Transverse colon (tissue), 4 donors: Measurements from ENCODE around the gene NTMT1. TPM values are rescaled to one million over a fixed set of nuclear protein-coding genes. Genes with fewer than 3 reads are reported as not detected.

Experiments used
- DNase-seq: peaks from one replicate; pipeline ENCODE4 v3.0.0-alpha.2; 2019
- H3K27ac ChIP-seq, 4 donors: fragments of 200-600 bp; sonication (generic); 2 replicates each; pipeline ENCODE4 v1.5.1; 2016 to 2018; ENCODE audit warnings: inconsistent platforms in 4 of 4
- H3K27me3 ChIP-seq: fragments of 200-600 bp; sonication (generic); 2 replicates; pipeline ENCODE4 v1.5.1; 2017; ENCODE audit warnings: inconsistent platforms
- H3K36me3 ChIP-seq, 4 donors: fragments of 200-600 bp; sonication (generic); 2 replicates each; pipeline ENCODE4 v1.5.1; 2017 to 2019; ENCODE audit warnings: inconsistent platforms in 4 of 4
- H3K4me1 ChIP-seq, 4 donors: fragments of 200-600 bp; sonication (generic); 2 replicates each; pipeline ENCODE4 v1.5.1; 2017 to 2020; ENCODE audit warnings: inconsistent platforms in 4 of 4
- H3K4me3 ChIP-seq, 4 donors: fragments of 200-600 bp; sonication (generic); 1 replicate in 1 of 4; 2 replicates in 3 of 4; pipeline versions ENCODE4 v1.5.1 to v1.6.1; 2017 to 2019; ENCODE audit warnings: inconsistent platforms in 4 of 4
- H3K9me3 ChIP-seq, 2 donors: fragments of 200-600 bp; sonication (generic); 2 replicates each; pipeline ENCODE4 v1.5.1; 2017 to 2019; ENCODE audit warnings: inconsistent platforms in 2 of 2
- EP300 ChIP-seq: sonication (generic); formaldehyde crosslinking; IDR thresholded peaks from one replicate; pipeline ENCODE4 v1.6.1; 2017; ENCODE audit warnings: antibody characterized with exemption, low read depth
- POLR2A ChIP-seq: fragments of 450-650 bp; IDR thresholded peaks from one replicate; pipeline ENCODE4 v1.6.1; 2016; ENCODE audit warnings: antibody characterized with exemption, mild to moderate bottlenecking, moderate library complexity
- POLR2AphosphoS5 ChIP-seq, 3 donors: sonication (generic); formaldehyde crosslinking; IDR thresholded peaks; one replicate each; pipeline ENCODE4 v1.6.1; 2016; ENCODE audit warnings: antibody characterized with exemption in 3 of 3
- WGBS, 2 donors: methylation state at CpG; one replicate each; pipeline ENCODE4 v1.1.5; 2018; ENCODE audit warnings: low coverage in 1 of 2; 5-methylcytosine and 5-hydroxymethylcytosine counted together
- in situ Hi-C, 4 donors: fragments of 200-750 bp; cut with MboI; loops; one replicate each; pipeline versions ENCODE4 v1.15.0 to v1.15.1; 2017; ENCODE audit warnings: low sequenced_read_pairs in 3 of 4, low pct_ligation_motif_present in 1 of 4, low pct_unique_long_range_greater_than_20kb in 1 of 4
- intact Hi-C: fragments of 100-400 bp; cut with DNase I; formaldehyde crosslinking; loops from one replicate; pipeline ENCODE4 v1.15.1; 2023; ENCODE audit warnings: low total_unique reads
- total RNA-seq, 4 donors: library from RNA; depleted of rRNA; stranded (reverse); fragments of >200 nt; gene quantifications; one replicate each; pipeline ENCODE4 v1.1.0, GENCODE V29; 2016
- TF ChIP-seq, protein P1 (sequence below), 5 experiments: fragments of 200-600 bp in 3 of 5; fragments of 450-650 bp in 2 of 5; sonication (generic) in 3 of 5; IDR thresholded peaks; 1 replicate in 2 of 5; 2 replicates in 3 of 5; pipeline ENCODE4 v1.5.1; 2016 to 2017; ENCODE audit warnings: antibody characterized with exemption in 5 of 5, inconsistent platforms in 3 of 5, mild to moderate bottlenecking in 2 of 5, moderate library complexity in 1 of 5

Gene NTMT1
- total RNA-seq, 4 donors from 2014 or later = 11.3 to 19.1 (median 14.3) TPM

DNA sequence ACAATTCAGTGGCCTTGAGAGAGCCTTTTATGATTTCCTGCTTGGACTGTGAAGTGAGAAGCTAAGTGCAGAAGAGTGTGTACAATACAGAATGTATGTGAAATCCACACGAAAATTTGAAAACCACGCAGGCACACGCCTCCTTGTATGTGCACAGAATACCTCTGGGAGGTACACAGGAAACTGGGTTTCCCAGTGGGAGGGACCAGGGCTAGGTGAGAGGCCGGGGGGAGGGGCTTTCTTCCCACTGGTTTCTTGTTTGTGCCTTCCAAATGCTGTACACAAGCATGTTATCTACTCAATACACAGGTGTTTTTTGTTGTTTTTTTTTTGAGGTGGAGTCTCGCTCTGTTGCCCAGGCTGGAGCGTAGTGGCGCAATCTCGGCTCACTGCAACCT lies 21.2 kb upstream of the NTMT1 start:
- H3K27me3 ChIP-seq = no peaks in the 10 kb centered on the region
- no peaks in the 10 kb centered on the region for H3K9me3 ChIP-seq
- H3K4me1 ChIP-seq = peaks cover 16 to 31% (median 24%) of the 10 kb centered on the region in 4 donors
- intact Hi-C loops = loop anchor here (10.0 kb wide), 1 partner anchor 220 kb away; no protein-coding TSS in a partner anchor
- in situ Hi-C loops = loop anchor here in 1 of 4 donors (10.0 kb wide), 1 partner anchor 110 kb away; no protein-coding TSS in a partner anchor
- 44 to 70% methylated on average over 2 to 8 of the region's 8 CpGs for WGBS, 2 donors
- no peak overlapping the region for H3K4me3 ChIP-seq
- DNase-seq = no peak
- TF ChIP-seq, protein P1, sequence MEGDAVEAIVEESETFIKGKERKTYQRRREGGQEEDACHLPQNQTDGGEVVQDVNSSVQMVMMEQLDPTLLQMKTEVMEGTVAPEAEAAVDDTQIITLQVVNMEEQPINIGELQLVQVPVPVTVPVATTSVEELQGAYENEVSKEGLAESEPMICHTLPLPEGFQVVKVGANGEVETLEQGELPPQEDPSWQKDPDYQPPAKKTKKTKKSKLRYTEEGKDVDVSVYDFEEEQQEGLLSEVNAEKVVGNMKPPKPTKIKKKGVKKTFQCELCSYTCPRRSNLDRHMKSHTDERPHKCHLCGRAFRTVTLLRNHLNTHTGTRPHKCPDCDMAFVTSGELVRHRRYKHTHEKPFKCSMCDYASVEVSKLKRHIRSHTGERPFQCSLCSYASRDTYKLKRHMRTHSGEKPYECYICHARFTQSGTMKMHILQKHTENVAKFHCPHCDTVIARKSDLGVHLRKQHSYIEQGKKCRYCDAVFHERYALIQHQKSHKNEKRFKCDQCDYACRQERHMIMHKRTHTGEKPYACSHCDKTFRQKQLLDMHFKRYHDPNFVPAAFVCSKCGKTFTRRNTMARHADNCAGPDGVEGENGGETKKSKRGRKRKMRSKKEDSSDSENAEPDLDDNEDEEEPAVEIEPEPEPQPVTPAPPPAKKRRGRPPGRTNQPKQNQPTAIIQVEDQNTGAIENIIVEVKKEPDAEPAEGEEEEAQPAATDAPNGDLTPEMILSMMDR (IDR thresholded peaks at IDR 0.05) = no peak
- TF ChIP-seq POLR2AphosphoS5 (IDR thresholded peaks at IDR 0.05) = no peak
- no peak for TF ChIP-seq EP300
- no peak for TF ChIP-seq POLR2A
- no peaks in the 10 kb centered on the region for H3K36me3 ChIP-seq
- no peak overlapping the region for H3K27ac ChIP-seq

DNA sequence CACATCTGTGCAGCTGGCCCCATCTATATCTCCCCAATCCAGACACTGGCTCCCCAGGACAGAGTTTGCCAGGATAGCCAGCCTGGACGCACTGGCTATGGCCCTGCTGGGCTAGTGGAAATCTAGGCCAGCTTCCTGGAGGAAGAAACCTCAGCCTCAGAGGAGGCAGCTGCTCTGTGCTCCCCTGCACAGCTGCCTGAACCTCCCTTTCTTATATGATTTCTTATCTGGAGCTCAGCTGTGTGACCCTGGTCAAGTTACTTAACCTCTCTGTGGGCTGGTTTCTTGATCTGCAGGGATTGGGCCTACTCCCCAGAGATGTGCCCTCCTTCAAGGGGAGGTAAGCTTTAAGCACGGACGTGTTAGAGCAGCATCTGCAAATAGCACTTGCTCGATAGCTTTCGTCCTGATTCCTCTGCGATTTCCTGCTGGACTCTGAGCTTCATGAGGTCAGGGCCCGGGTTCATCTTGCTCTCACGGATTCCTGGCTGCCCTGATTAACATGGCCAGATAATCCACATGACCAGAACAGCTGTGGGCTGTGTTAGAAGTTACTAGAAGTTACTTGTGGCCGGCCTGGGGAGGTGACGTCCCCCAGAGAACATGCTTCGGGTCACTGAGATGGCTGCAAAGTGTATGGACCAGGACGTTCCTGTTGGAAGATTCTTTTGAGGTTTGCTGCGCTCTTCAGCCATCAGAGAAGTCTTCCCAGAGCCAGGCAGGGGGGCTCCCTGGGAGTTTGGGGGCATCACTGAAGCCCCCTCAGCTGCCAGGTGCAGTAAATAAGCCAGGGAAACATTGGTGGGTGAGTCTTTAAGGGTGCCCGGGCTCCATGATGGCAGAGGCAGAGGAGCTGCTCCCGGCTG lies 19.6 kb upstream of the NTMT1 start:
- intact Hi-C loops = loop anchor here (10.0 kb wide), 1 partner anchor 222 kb away; no protein-coding TSS in a partner anchor
- H3K9me3 ChIP-seq = no peaks in the 10 kb centered on the region
- no peak overlapping the region for H3K4me3 ChIP-seq
- 72% methylated on average over 15 of the region's 15 CpGs; no CpG with 5 or more reads in 1 of the 2 donors for WGBS, 2 donors
- in situ Hi-C loops = loop anchor here in 1 of 4 donors (10.0 kb wide), 1 partner anchor 112 kb away; no protein-coding TSS in a partner anchor
- H3K4me1 ChIP-seq = peaks cover 22 to 42% (median 36%) of the 10 kb centered on the region in 4 donors
- H3K27me3 ChIP-seq = no peaks in the 10 kb centered on the region
- no peak for DNase-seq
- TF ChIP-seq POLR2A (no peak), POLR2AphosphoS5 (IDR thresholded peaks at IDR 0.05) (no peak), EP300 (no peak)
- TF ChIP-seq, protein P1 (IDR thresholded peaks at IDR 0.05) = no peak
- H3K36me3 ChIP-seq = no peaks in the 10 kb centered on the region
- H3K27ac ChIP-seq = peak overlapping the region; percentile 85 to 94 (median 89)

DNA sequence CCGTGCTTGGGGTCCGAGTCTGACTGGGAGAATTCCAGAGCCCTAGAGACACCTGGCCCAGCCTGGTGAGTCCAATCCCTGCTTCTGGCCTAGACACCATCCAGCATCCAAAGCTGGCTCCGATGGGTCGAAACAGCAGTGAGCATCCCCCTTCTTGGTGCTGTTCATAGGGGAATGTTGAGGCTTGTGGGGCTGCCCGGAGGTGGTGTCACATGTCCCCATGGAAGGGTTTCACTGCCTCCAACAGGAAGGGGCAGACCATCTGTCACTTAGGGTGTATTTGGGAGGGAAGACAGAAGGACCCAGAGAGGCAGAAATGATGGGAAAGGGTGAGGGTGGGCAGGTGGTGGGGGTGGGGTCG lies 19.0 kb upstream of the NTMT1 start:
- peak overlapping the region; percentile 85 to 94 (median 89) for H3K27ac ChIP-seq
- H3K4me3 ChIP-seq = no peak overlapping the region
- no peaks in the 10 kb centered on the region for H3K9me3 ChIP-seq
- no peak for DNase-seq
- no peak for TF ChIP-seq POLR2A
- TF ChIP-seq POLR2AphosphoS5 (IDR thresholded peaks at IDR 0.05) = no peak
- TF ChIP-seq, protein P1 (IDR thresholded peaks at IDR 0.05) = no peak
- no peak for TF ChIP-seq EP300
- no peaks in the 10 kb centered on the region for H3K36me3 ChIP-seq
- in situ Hi-C loops = loop anchor here in 1 of 4 donors (10.0 kb wide), 1 partner anchor 112 kb away; no protein-coding TSS in a partner anchor
- WGBS, 2 donors = 82% methylated on average over 6 of the region's 6 CpGs; no CpG with 5 or more reads in 1 of the 2 donors
- peaks cover 22 to 44% (median 37%) of the 10 kb centered on the region in 4 donors for H3K4me1 ChIP-seq
- intact Hi-C loops = loop anchor here (10.0 kb wide), 1 partner anchor 222 kb away; no protein-coding TSS in a partner anchor
- no peaks in the 10 kb centered on the region for H3K27me3 ChIP-seq
